ENCODE measurements around the gene DIAPH2.

Gene DIAPH2

DNA sequence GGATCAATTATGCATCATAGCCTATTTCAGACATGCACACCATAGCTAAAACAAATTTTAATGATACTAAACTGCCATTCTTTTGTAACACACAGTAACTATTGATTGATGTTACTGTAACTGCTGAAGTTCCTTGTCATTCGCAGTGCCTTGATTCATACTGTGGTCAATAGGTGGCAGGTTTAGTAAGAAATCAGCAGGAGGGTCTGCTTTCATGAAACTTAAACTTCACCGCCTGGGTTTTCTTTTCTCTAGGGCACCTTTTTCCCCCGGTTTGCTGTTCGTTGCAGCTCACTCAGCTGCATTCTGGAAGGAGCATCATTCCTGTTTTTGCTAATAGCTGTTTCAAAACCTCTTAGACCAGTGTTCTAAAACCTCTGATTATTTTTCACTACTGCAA, 287.2 kb downstream of the DIAPH2 start:
- no peak for DNase-seq (ENCODE audit: low read depth in 3 of 3)

GRCh38 chrX:96978906-96979305, 294.3 kb downstream of the DIAPH2 start:
- DNase-seq (ENCODE audit: low read depth in 3 of 3), result no peak

DNA sequence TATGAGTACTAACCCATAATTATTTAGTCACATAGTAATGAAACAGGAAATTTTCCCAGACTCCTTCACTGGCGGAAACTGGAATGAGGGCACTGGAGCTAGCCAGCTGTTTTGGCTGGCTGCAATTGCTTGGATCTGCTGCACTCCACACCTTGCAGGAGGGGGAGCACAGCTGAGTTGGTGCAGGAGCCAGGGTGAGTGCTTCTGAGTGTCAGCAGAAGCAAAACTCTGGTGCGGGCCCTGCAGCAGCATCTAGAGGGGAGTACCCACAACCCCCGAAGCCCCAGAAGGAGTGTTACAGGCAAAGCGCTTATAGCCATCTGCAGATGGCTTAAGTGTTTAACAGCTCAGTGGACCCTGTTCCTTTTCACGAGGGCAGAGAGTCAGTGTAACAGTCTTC, 295.1 kb downstream of the DIAPH2 start:
- DNase-seq (ENCODE audit: low read depth in 3 of 3), result no peak

GRCh38 chrX:96982161-96982560, 297.5 kb downstream of the DIAPH2 start:
- no peak for DNase-seq (ENCODE audit: low read depth in 3 of 3)

GRCh38 chrX:96984538-96984937, 299.9 kb downstream of the DIAPH2 start:
- no peak for DNase-seq (ENCODE audit: low read depth in 3 of 3)

DNA sequence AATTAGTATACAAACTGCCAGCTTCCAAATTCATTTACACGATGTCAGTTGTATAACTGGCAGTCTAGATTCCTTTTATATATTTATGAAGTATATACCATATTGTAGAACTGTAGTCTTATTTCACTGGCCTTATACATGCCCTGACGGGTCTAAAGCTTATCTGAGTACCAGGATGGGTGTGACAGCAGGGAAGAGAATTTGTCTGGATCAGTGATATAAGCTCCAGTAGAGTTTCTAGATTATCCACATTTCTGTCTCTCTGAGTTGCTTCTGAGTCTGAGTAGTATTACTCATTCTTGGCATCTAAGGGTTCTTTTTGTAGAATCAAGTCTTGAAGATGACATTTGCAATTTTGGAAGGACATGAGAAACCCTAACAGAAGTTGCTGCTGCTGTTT, 300.4 kb downstream of the DIAPH2 start:
- no peak for DNase-seq (ENCODE audit: low read depth in 3 of 3)

DNA sequence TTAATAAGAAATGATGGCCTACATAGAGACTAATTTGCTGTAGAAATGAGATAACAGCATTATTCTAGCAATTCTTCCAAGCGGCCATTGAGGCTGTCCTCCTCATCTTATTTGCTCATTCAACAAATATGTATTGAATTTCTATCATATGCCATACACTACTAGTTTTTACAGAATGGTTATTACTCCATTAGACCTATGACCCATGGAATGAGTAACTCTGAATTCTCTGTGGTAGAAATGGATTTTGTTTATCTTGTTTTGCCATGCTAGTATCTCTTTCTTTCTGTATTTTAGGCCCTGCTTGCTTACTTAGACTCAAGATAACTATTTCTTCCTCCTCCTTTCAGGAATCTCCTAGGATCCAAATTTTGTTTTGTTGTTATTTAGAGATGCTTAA, 302.6 kb downstream of the DIAPH2 start:
- no peak for DNase-seq (ENCODE audit: low read depth in 3 of 3)

DNA sequence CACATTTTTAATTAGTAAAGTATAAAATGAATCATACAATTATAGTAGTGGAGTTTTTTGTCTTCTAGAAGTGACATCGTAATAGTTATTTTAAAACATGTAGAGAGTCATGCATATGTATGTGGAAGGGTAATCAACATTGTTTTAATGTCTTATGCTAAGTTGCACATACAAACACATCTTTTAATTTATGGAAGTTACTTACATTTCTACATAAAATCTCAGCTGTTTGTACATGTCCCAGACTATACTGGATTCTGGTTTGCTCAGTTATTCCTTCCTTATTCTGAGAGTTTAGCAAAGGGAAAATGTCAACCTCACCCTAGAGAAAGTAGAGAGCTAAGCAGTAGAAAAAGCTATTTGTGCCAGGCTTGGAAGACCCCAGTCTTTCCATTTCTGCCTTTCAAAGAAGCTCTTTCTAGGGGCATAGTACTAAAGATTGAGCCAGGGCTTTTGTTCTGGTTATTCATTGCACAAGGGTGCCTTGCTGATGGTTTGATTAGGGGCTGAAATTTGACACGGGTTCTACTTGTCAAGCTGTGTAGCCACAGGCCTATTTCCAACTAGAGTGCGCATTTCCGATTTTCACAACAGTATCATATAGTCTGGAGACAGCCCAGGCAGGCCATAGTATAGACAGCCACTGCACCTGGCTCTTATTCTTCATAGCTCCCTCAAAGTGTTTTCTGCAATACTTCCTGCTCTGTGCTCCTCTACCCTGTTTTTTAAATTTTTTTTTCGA, 305.4 kb downstream of the DIAPH2 start:
- no peak for DNase-seq (ENCODE audit: low read depth in 3 of 3)

DNA sequence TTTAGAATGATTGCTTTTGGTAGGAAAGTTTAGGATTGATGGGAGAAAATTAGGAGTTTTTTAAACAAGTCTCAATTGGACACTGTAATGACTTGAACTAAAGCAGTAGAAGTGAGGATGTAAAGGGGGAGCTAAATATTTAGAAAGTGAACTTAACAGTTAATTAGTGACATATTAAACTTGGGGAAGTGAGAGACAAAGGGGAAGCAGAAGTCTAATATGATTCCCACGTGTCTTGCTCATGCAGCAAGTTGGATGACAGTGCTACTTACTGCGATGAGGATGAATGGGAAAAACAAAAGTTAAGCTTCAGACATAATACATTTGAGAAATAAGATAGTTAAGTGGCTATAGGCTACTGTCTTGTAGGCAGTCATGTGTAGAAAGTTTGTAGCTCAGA, 309.5 kb downstream of the DIAPH2 start:
- DNase-seq (ENCODE audit: low read depth in 3 of 3), result no peak

DNA sequence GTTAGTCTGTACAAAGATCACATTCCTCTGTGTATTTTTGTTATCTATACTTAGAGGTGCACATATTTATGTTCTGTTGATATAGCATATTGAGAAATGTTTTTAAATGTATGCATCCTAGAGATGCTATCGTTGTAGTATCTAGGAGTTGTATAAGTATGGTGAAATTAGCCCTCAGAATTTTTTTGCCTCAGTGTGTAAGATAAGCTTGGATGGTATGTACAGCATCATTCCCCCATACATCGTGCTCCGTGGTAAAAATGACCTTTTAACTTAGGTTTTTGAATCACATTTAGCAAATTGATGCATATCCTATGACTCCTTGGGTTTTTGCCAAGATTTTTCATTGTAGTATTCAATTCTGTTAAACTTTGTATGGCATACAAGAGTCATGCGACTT, 312.6 kb downstream of the DIAPH2 start:
- no peak for DNase-seq (ENCODE audit: low read depth in 3 of 3)

GRCh38 chrX:97000682-97001368, 316.2 kb downstream of the DIAPH2 start:
- DNase-seq (ENCODE audit: low read depth in 3 of 3), result no peak

GRCh38 chrX:97006167-97006566, 321.5 kb downstream of the DIAPH2 start:
- DNase-seq (ENCODE audit: low read depth in 3 of 3), result no peak

DNA sequence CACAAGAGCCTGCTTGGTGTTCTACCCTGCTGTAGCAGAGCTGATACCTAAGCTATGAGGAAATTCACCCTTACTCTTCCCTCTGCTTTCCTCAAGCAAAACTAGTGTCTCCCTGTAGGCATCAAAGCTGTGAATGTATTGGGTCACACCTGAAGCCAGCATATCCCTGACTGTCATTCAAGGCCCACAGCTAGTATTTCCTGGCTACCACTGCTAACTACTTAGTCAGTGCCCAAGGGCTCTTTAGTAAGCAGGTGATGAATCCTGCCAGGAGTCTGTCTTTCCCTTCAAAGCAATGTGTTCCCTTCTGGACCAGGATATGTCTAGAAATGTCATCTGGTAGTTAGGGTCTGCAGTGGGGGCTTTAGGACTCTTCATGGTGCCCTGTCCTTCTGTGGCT, 324.7 kb downstream of the DIAPH2 start:
- no peak for DNase-seq (ENCODE audit: low read depth in 3 of 3)

DNA sequence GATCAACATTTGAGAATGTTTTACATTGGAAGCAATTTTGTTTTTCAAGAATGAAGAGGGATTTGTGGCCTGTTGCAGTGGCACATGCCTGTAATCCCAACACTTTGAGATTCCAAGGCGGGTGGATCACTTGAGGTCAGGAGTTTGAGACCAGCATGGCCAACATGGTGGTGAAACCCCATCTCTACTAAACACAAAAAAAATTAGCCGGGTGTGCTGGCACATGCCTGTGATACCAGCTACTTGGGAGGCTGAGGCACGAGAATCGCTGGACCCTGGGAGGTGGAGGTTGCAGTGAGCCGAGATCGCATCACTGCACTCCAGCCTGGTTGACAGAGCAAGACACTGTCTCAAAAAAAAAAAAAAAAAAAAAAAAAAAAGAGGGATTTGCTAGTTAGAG, 326.9 kb downstream of the DIAPH2 start:
- no peak for DNase-seq (ENCODE audit: low read depth in 3 of 3)

GRCh38 chrX:97016106-97016505, 331.5 kb downstream of the DIAPH2 start:
- DNase-seq (ENCODE audit: low read depth in 3 of 3), result no peak

GRCh38 chrX:97021680-97022079, 337.0 kb downstream of the DIAPH2 start:
- DNase-seq (ENCODE audit: low read depth in 3 of 3), result no peak

- no peak for DNase-seq (ENCODE audit: low read depth in 3 of 3)
These were observed 341.8 kb downstream of the DIAPH2 start for GRCh38 chrX:97026406-97026805.

DNA sequence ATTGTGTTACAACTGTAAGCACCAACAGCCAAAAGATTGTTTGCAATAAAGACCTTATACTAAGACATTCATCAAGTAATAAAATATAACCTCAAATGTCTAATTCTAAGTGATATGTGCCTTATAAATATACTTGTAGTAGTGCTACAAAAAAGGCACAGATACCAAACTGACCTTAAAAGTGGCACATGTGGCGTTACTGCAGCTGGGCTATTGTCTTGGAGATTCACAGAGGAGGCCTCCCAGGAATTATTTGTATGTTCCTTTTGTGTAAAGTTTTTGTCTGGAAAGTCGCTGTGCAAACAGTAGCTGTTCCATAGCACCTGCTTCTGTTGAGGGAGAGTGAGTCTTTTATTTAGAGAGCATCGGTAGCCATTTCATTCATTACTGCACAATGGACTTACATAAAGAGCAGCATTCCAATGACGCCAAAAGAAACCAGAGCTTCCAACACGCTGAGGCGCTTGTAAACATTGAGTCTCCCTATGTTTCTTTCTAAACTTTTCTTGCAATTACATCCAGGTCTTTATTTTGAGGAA, 342.8 kb downstream of the DIAPH2 start:
- DNase-seq (ENCODE audit: low read depth in 3 of 3), result no peak

DNA sequence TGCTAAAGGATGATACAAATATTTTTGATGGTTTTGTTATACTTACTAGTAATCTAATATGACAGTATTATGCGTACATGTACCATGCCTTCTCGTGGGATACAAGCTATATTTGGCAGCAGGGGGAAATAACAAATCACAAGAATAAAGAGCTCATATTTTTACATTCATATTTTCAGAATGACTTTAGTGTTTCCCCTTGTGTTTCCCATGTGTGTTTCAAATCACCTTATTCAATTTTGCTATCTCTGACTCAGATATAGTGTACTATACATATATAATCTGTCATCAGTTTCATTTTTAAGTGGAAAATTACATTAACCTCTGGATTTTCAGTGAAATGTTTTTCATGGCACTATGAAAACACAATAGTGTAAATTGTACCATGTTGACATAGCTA, 345.8 kb downstream of the DIAPH2 start:
- no peak for DNase-seq (ENCODE audit: low read depth in 3 of 3)

- DNase-seq (ENCODE audit: low read depth in 3 of 3), result no peak
These were observed 346.3 kb downstream of the DIAPH2 start for GRCh38 chrX:97030947-97031346.

GRCh38 chrX:97039363-97040029, 354.9 kb downstream of the DIAPH2 start:
- DNase-seq (ENCODE audit: low read depth in 3 of 3), result no peak

DNA sequence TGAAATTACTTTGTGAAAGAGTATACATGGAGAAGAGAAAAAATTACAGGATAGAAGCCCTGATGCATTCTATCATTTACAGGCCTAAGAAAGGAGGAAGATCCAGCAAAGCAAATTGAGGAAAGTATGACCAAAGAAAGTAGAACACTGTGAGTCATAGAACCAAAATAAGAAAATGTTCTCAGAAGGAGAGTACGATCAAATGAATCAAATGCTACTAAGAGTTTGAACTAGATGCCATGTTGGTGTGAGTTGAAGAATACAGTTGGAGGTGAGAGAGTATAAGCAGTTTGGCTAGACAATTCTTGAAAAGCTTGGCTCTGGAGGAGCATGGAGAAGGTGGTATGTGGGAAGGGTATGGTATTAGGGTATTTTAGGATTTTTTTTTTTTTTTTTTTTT, 360.8 kb downstream of the DIAPH2 start:
- DNase-seq (ENCODE audit: low read depth in 3 of 3), result no peak

- DNase-seq (ENCODE audit: low read depth in 3 of 3), result no peak
These were observed 362.2 kb downstream of the DIAPH2 start for GRCh38 chrX:97046867-97047266.
